ENCODE measurements around the gene CCDC88B.

- TF ChIP-seq ZNF223 (tag by site-specific recombination; IDR thresholded peaks at IDR 0.05), result no peak
- no peak for TF ChIP-seq ZEB2 (tag by site-specific recombination; IDR thresholded peaks at IDR 0.05)
Observed at GRCh38 chr11:64323373-64323772, 16.6 kb upstream of the CCDC88B start.
